ENCODE measurements around the gene SAMD10.
"Not testable (repeated sequence)": the region's sequence is repeated elsewhere in the genome, so short reads cannot be mapped to it uniquely, and the experiment has no call there.

The SAMD10 gene

DNA sequence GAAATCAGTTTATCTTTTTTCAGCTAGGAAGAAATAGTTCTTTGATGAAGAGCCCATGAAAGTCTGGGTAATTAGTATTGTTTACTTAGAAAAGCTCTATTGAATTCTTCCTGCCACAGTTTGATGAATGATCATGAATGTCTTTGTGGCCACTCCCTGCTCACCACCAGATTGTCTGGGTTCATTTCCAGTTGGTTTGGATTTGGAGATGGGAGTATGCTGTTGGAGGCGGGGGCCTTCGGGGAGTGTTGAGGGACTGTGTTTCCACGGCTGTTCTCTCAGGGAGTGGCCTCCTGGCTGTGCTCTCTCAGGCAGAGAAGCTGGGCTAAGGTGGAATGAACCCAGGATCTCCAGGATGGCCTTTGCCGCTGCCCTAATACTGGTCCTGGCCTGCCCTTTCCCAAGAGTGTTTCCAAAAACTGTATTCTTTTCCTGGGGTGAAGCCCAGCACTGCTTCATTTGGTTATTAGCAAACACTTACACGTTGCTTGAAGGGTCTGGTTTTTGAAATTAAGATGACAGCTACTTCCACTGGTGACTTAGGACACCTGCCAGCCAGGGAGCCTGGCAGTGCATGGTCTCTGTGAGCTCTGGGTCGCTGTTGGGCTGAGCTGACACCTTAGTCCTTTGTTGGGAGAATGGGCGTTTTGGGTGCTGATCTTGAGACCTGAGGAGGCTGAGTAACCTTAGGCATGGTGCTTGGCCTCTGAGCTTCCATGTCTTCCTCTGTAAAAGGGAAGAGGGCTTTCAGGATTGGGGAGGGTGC is 24.7 kb upstream of the SAMD10 start:
- no peak for FAIRE-seq
- DNase-seq (ENCODE audit: insufficient read length, low spot score) = no peak

GRCh38 chr20:64001607-64002011 is 22.2 kb upstream of the SAMD10 start:
- FAIRE-seq = no peak
- DNase-seq (ENCODE audit: insufficient read length, low spot score) = no peak

GRCh38 chr20:64000906-64001305 is 21.5 kb upstream of the SAMD10 start:
- DNase-seq (ENCODE audit: insufficient read length, low spot score) (no peak), FAIRE-seq (no peak)

- FAIRE-seq (no peak), DNase-seq (ENCODE audit: insufficient read length, low spot score) (no peak)
Measured at GRCh38 chr20:63982937-63983336, 3.5 kb upstream of the SAMD10 start.

DNA sequence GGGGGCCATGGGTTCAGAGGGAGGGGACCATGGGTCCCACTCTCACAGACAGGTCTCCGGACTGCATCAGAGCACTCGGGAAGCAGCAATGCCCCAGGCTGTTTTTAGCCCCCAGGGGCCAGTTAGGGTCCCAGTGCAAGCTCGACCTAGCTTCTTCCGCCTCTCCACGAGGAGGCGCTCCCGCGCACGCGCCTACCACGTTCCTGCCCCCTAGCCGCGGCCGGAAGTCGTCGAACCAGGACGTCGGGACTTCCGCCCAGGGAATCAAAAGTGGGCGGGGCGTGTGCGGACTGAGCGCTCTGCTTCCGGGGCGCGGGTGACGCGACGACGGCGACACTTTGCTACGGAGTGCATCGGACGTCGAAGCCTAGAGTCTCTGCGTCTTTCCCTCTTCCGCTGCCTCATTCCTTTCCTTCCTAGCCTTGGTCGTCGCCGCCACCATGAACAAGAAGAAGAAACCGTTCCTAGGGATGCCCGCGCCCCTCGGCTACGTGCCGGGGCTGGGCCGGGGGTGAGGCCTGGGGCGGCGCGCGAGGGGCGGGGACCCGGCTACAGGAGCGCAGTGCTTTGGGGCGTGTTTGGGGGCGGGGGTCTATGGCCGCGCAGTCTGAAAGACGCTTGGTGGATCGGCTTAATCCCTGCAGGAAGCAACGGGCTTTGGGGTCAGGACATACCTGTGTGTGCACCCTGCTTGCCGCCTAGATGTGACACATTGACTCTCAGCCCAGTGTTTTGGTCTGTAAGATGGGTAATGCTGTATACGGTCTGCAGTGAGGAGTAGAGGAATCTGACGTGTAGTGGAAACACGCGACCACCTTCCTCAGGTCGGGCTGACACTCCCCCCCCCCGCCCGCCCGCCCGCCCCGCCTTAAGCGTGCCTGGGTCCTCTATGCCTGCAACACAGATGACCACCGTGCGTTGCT is 1.6 kb upstream of the SAMD10 start, which contains the start of gene PRPF6:
Gene PRPF6, plus strand, starts transcription at position 327 of the 923 bp plus-strand sequence. Its CDS starts 114 bp downstream, at position 441.
- peak; percentile 98 for DNase-seq (ENCODE audit: insufficient read length, low spot score)
- peak; percentile 93 for FAIRE-seq

DNA sequence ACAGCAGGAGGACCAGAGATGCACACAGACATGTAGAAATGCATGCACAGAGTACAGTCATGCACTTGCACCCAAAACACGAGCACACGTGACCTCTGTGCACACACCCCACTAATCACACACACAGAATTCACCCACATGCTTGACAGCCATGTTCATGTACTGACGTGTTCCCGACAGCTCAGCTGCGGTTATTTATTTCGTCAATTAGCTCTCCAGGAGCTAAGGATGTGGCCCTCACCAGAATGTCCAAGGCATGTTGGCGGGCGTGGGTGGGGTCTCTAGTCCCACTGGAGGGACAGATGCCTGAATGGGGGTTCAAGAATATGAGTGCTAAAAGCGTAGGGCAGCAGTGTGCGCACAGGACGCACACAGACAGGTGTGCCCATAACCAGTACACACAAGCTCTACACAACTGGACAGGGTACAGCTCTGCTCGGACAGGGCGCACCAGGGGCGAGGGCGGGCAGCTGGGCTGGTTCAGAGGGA is 919 bp upstream of the SAMD10 start:
- FAIRE-seq (no peak), DNase-seq (ENCODE audit: insufficient read length, low spot score) (no peak)

GRCh38 chr20:63979229-63979556 is 249 bp downstream of the SAMD10 start:
- no peak for DNase-seq (ENCODE audit: insufficient read length, low spot score)
- FAIRE-seq = no peak

- peak; percentile 60 for DNase-seq (ENCODE audit: insufficient read length, low spot score)
- peak; percentile 60 for FAIRE-seq
Measured at GRCh38 chr20:63978319-63979228, 868 bp downstream of the SAMD10 start.

- no peak for DNase-seq (ENCODE audit: insufficient read length, low spot score)
- FAIRE-seq = no peak
Measured at GRCh38 chr20:63977739-63978276, 1.6 kb downstream of the SAMD10 start.

DNA sequence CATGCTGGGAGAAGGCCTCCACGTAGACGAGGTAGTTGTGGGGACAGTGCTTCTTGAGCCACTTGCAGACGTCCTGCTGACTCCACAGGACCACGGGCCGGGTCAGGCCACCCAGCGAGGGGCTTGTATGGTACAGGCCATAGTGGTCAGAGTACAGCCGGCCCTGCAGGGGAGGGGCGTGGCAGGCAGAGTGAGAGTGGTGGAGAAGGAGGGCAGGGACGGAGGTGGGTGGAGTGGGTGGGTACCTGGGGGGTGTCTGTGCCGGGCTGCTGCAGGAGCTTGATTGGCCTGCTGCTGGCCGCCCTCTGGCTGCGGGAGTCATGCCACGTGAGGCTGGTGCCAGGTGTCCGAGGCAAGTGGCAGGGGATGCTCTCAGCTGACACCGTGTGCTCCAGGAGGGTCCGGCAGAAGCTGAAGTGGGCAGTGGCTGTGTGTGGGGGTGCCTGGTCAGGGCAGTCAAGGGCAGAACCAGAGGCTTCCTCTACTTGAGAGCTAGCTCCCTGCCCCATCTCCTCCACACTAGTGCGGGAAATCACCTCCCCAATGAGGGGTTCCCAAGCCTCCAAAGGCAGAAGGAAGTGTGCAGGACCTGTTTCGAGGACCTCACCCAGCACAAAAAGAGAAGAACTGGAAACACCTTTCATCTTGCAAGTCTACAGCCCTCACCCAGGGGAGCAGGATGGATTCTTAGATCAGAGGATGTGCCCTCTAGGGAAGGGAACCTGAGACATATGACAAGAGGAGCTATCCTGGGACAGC is 2.3 kb downstream of the SAMD10 start:
- FAIRE-seq (no peak), DNase-seq (ENCODE audit: insufficient read length, low spot score) (no peak)

- not testable (repeated sequence) for FAIRE-seq; DNase-seq (ENCODE audit: insufficient read length, low spot score)
Measured at GRCh38 chr20:63976511-63976910, 2.9 kb downstream of the SAMD10 start.

DNA sequence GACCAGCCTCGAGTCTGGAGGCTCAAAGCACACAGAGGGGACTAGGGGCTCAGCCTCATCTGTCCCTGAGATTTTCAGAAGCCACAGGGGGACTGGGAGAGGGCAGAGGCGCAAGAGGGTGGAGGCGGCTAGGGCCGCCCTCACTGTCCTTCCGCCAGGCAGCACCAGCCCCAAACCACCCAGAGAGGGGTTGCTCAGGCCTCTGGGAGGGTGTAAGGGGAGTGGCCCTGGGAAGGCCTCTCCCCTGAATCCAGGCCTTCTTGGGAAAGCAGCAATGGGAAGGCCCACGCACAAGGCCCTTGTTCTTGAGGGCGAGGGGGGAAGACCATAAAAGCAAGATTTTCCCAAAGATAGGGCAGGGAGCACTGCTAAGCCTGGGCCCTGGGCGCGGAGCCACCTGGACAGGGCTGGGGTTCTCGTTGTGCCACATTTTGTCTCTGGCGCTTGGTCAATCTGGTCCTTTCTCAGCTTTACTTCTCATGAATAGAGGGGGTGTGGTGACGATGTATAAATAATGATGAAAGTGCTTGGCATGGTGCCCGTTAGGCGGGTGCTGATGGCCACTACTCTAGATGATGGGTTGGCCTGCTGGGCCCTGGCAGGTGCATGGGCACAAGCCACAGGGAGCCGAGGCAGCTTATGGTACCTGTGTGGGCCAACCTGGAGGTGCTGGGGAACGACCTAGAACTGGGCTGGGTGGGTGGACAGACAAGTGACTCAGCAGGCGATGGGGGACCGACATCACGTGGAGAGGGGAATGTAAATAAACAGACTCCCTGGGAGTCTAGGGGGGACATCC is 4.8 kb downstream of the SAMD10 start:
- DNase-seq (ENCODE audit: insufficient read length, low spot score) (no peak), FAIRE-seq (no peak)

- DNase-seq (ENCODE audit: insufficient read length, low spot score) (peak; percentile 94), FAIRE-seq (peak; percentile 47)
Measured at GRCh38 chr20:63973636-63974401, 5.6 kb downstream of the SAMD10 start.

DNA sequence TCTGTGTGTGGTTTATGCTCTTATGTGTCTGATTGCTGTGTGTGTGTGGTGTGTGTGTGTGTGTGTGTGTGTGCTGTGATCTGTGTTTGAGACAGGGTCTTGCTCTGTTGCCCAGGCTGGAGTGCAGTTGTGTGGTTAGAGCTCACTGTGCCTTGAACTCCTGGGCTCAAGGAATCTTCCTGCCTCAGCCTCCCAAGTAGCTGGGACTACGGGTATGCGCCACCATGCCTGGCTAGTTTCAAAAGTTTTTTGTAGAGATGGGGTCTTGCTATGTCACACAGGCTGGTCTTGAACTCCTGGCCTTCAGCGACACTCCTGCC is 6.3 kb downstream of the SAMD10 start:
- DNase-seq (ENCODE audit: insufficient read length, low spot score) = no peak
- no peak for FAIRE-seq

- DNase-seq (ENCODE audit: insufficient read length, low spot score) (no peak), FAIRE-seq (no peak)
Measured at GRCh38 chr20:63972312-63973159, 6.9 kb downstream of the SAMD10 start.

DNA sequence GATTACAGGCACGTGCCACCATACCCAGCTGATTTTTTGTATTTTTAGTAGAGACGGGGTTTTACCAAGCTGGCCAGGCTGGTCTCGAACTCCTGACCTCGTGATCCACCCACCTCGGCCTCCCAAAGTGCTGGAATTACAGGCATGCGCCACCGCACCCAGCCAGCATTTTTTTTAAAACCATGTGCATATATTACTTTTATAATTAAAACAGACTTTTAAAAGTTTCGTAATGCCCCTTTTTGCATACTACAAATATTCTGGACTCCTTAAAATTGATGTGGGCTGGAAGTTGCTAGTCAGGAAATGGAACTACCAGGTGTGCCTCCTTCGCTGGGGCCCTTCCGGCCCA is 7.5 kb downstream of the SAMD10 start:
- DNase-seq (ENCODE audit: insufficient read length, low spot score); FAIRE-seq: not testable (repeated sequence)

- FAIRE-seq (no peak), DNase-seq (ENCODE audit: insufficient read length, low spot score) (no peak)
Measured at GRCh38 chr20:63970714-63971431, 8.6 kb downstream of the SAMD10 start.
